Endothelial cell of umbilical vein (primary cell): ENCODE data around the gene MYOD1.

Source experiments
- EZH2 ChIP-seq: IDR thresholded peaks from 2 replicates; pipeline ENCODE4 v1.6.1; 2012; ENCODE audit warnings: borderline replicate concordance, low read depth, mild to moderate bottlenecking, moderate library complexity, low read length, inconsistent platforms; ENCODE audit not compliant: severe bottlenecking
- GATA2 ChIP-seq: IDR thresholded peaks from 2 replicates; pipeline ENCODE4 v1.7.0; 2011; ENCODE audit warnings: low read depth, mild to moderate bottlenecking, moderate library complexity, mixed read lengths, low read length; ENCODE audit not compliant: insufficient read length, insufficient read depth
- MYC ChIP-seq: IDR thresholded peaks from one replicate; pipeline ENCODE4 v1.6.1; 2011; ENCODE audit warnings: mild to moderate bottlenecking, low read depth, low read length
- POLR2A ChIP-seq: IDR thresholded peaks from 2 replicates; pipeline ENCODE4 v1.6.1; 2012; ENCODE audit warnings: low read depth, mild to moderate bottlenecking, control low read depth, low read length
- POLR2AphosphoS5 ChIP-seq: IDR thresholded peaks from 2 replicates; pipeline ENCODE4 v1.6.1; 2012; ENCODE audit warnings: low read depth, mild to moderate bottlenecking, control low read depth, low read length, moderate library complexity; ENCODE audit not compliant: insufficient read depth
- TF ChIP-seq, protein P1 (sequence below), 2 donors: IDR thresholded peaks; 1 replicate in 1 of 2; 2 replicates in 1 of 2; pipeline ENCODE4 v1.5.1; 2011; ENCODE audit warnings: low read length in 2 of 2, mild to moderate bottlenecking in 2 of 2, moderate library complexity in 2 of 2, control low read depth in 1 of 2, inconsistent platforms in 1 of 2, low read depth in 1 of 2; ENCODE audit not compliant: insufficient read depth in 1 of 2; ENCODE audit errors: extremely low read depth in 1 of 2
- TF ChIP-seq, protein P2 (sequence below): IDR thresholded peaks from 2 replicates; pipeline ENCODE4 v1.6.1; 2011; ENCODE audit not compliant: insufficient read depth, insufficient read length

- TF ChIP-seq, protein P1, sequence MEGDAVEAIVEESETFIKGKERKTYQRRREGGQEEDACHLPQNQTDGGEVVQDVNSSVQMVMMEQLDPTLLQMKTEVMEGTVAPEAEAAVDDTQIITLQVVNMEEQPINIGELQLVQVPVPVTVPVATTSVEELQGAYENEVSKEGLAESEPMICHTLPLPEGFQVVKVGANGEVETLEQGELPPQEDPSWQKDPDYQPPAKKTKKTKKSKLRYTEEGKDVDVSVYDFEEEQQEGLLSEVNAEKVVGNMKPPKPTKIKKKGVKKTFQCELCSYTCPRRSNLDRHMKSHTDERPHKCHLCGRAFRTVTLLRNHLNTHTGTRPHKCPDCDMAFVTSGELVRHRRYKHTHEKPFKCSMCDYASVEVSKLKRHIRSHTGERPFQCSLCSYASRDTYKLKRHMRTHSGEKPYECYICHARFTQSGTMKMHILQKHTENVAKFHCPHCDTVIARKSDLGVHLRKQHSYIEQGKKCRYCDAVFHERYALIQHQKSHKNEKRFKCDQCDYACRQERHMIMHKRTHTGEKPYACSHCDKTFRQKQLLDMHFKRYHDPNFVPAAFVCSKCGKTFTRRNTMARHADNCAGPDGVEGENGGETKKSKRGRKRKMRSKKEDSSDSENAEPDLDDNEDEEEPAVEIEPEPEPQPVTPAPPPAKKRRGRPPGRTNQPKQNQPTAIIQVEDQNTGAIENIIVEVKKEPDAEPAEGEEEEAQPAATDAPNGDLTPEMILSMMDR (IDR thresholded peaks at IDR 0.05; ENCODE audit: extremely low read depth in 1 of 2, insufficient read depth in 1 of 2, low read depth in 1 of 2, low read length in 2 of 2) = no peak
- TF ChIP-seq POLR2A (no peak), POLR2AphosphoS5 (no peak), EZH2 (no peak), MYC (no peak), GATA2 (no peak)
- TF ChIP-seq, protein P2, sequence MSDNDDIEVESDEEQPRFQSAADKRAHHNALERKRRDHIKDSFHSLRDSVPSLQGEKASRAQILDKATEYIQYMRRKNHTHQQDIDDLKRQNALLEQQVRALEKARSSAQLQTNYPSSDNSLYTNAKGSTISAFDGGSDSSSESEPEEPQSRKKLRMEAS = no peak
These were observed 16.5 kb upstream of the MYOD1 start for GRCh38 chr11:17702876-17703275.
